ENCODE results near the gene PGLYRP3. TPM values are rescaled to one million over a fixed set of nuclear protein-coding genes. Genes with fewer than 3 reads are reported as not detected.

PGLYRP3 gene
- total RNA-seq, 4 donors from 2014 or later: not detected

GRCh38 chr1:153313288-153313687, 536 bp upstream of the PGLYRP3 start:
- DNase-seq (ENCODE audit: low spot score in 2 of 2): no peak
- WGBS, 2 donors: 87 to 91% methylated on average over 2 of the region's 2 CpGs

DNA sequence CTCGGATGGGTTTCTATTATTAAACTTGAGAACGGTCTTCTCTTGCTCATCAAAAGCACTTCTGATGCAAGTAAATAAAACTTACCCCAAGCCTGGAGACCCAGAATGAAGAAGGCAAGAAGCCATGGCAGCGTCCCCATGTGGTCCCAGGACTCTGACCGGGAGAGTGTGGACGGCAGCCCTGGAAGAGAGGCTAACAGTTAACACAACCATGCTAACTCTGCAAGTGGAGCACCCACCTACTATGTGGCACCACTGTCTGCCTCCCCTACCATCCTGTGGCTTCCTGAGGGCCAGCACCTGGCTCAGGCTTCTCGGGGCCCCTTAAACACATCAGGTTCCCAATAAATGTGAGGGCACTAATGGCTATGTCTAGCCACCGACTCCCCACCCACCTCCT, 2.2 kb downstream of the PGLYRP3 start:
- no peak for DNase-seq (ENCODE audit: low spot score in 2 of 2)
- Histone ChIP-seq H3K4me1 (no peaks in the 10 kb centered on the region), H3K36me3 (no peaks in the 10 kb centered on the region), H3K27me3 (peaks cover 0 to 3% of the 10 kb centered on the region in 2 donors), H3K4me3 (no peak overlapping the region), H3K27ac (no peak overlapping the region), H3K9me3 (peaks cover 0 to 6% (median 0%) of the 10 kb centered on the region in 4 donors)
- WGBS, 2 donors: 67 to 78% methylated on average over 7 of the region's 7 CpGs
- TF ChIP-seq CTCF (IDR thresholded peaks at IDR 0.05): no peak
- no peak for TF ChIP-seq POLR2A (IDR thresholded peaks at IDR 0.05)
- TF ChIP-seq EP300 (IDR thresholded peaks at IDR 0.05): no peak

More at GRCh38 chr1:153313288-153313687, 536 bp upstream of the PGLYRP3 start:
- H3K4me1 ChIP-seq: no peaks in the 10 kb centered on the region
- H3K4me3 ChIP-seq: no peak overlapping the region
- H3K36me3 ChIP-seq: no peaks in the 10 kb centered on the region
- H3K27ac ChIP-seq: no peak overlapping the region
- no peak for TF ChIP-seq CTCF (IDR thresholded peaks at IDR 0.05)
- no peak for TF ChIP-seq EP300 (IDR thresholded peaks at IDR 0.05)
- TF ChIP-seq POLR2A (IDR thresholded peaks at IDR 0.05): no peak
- H3K27me3 ChIP-seq: no peaks in the 10 kb centered on the region
- peaks cover 0 to 14% (median 0%) of the 10 kb centered on the region in 4 donors for H3K9me3 ChIP-seq

DNA sequence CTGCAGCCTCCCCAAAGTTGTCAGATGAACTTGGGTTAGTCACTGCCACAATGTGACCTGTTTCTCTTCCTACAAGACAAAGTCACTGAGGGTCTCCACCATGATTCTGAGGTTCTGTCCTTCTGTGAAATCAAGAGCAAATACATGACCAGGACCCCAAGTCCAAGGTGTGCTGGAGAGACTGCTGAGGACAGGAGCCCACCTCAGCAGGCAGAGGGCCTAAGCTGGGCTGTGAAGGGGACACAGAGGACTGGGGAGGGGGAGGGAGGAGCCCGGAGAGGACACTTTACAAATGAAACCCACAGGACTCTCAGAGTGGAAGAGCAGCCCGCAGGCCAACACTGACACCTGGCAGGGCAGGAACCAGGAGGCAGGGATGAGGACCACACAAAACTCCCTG, 3.3 kb downstream of the PGLYRP3 start:
- H3K27ac ChIP-seq: no peak overlapping the region
- no peak for DNase-seq (ENCODE audit: low spot score in 2 of 2)
- TF ChIP-seq EP300 (IDR thresholded peaks at IDR 0.05) (no peak), POLR2A (IDR thresholded peaks at IDR 0.05) (no peak), CTCF (IDR thresholded peaks at IDR 0.05) (no peak)
- H3K9me3 ChIP-seq: no peaks in the 10 kb centered on the region
- WGBS, 2 donors: 61 to 75% methylated on average over 2 of the region's 2 CpGs
- no peaks in the 10 kb centered on the region for H3K4me1 ChIP-seq
- H3K4me3 ChIP-seq: no peak overlapping the region
- no peaks in the 10 kb centered on the region for H3K36me3 ChIP-seq
- H3K27me3 ChIP-seq: peaks cover 0 to 4% of the 10 kb centered on the region in 2 donors

DNA sequence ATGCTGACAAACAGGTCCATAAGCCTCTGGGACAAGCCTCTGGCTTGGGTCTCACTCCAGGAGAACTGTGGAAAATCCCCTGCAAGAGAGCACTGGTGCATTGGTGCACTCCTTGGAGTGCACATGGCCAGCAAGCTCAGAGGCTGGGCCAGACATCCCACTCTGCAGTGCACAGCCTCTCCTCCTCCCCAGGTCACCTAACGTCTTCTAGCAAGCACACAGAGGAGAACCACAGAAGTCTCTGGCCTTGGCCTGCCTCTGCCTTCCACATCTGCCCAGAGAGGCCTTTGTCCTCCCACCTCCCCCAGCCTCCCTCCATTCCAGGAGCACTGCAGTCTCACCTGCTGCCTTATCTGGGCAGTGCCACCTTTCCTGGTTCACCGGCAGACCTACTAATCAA, 4.2 kb downstream of the PGLYRP3 start:
- no peak for DNase-seq (ENCODE audit: low spot score in 2 of 2)
- TF ChIP-seq CTCF (IDR thresholded peaks at IDR 0.05): no peak
- no peak for TF ChIP-seq POLR2A (IDR thresholded peaks at IDR 0.05)
- no peak for TF ChIP-seq EP300 (IDR thresholded peaks at IDR 0.05)
- 67 to 81% methylated on average over 2 of the region's 2 CpGs for WGBS, 2 donors

GRCh38 chr1:153307221-153307600, 5.5 kb downstream of the PGLYRP3 start:
- Histone ChIP-seq H3K27me3 (peaks cover 0 to 4% of the 10 kb centered on the region in 2 donors), H3K27ac (no peak overlapping the region), H3K36me3 (no peaks in the 10 kb centered on the region), H3K4me1 (no peaks in the 10 kb centered on the region), H3K4me3 (no peak overlapping the region), H3K9me3 (no peaks in the 10 kb centered on the region)
- WGBS, 2 donors: 61 to 66% methylated on average over 10 of the region's 10 CpGs
- TF ChIP-seq POLR2A (IDR thresholded peaks at IDR 0.05) (no peak), CTCF (IDR thresholded peaks at IDR 0.05) (no peak), EP300 (IDR thresholded peaks at IDR 0.05) (no peak)
- DNase-seq (ENCODE audit: low spot score in 2 of 2): no peak

More for the DNA sequence above, 4.2 kb downstream of the PGLYRP3 start:
- H3K4me1 ChIP-seq: no peaks in the 10 kb centered on the region
- peaks cover 0 to 4% of the 10 kb centered on the region in 2 donors for H3K27me3 ChIP-seq
- H3K36me3 ChIP-seq: no peaks in the 10 kb centered on the region
- H3K4me3 ChIP-seq: no peak overlapping the region
- no peak overlapping the region for H3K27ac ChIP-seq
- no peaks in the 10 kb centered on the region for H3K9me3 ChIP-seq

Measured in tibial nerve (tissue), 4 donors.